Psoas muscle (tissue), 8 donors: ENCODE results near the gene TUBB4B. TPM values are rescaled to one million over a fixed set of nuclear protein-coding genes. Genes with fewer than 3 reads are reported as not detected.

ENCODE experiments used
- ATAC-seq, 4 donors: fragments of 200-7000 bp; cut with Tn5 transposase; one replicate each; pipeline ENCODE4 v1.9.1; 2020; ENCODE audit warnings: moderate library complexity in 3 of 4, mild to moderate bottlenecking in 2 of 4
- DNase-seq, 2 donors: peaks; one replicate each; pipeline ENCODE4 v3.0.0-alpha.2; 2020
- H3K27ac ChIP-seq: fragments of 200-600 bp; one replicate; pipeline ENCODE4 v1.8.0; 2022
- H3K27me3 ChIP-seq, 3 donors: fragments of 200-600 bp in 1 of 3; one replicate each; pipeline versions ENCODE4 v1.6.1 to v1.8.0; 2013 to 2022; ENCODE audit warnings: low read length in 2 of 3, mild to moderate bottlenecking in 2 of 3, moderate library complexity in 1 of 3; ENCODE audit not compliant: insufficient read depth in 3 of 3
- H3K36me3 ChIP-seq, 2 donors: fragments of 200-600 bp in 1 of 2; one replicate each; pipeline versions ENCODE4 v1.6.1 to v1.8.0; 2013 to 2022; ENCODE audit warnings: low read depth in 1 of 2, mild to moderate bottlenecking in 1 of 2, moderate library complexity in 1 of 2; ENCODE audit not compliant: insufficient read depth in 1 of 2
- H3K4me1 ChIP-seq: fragments of 200-600 bp; one replicate; pipeline ENCODE4 v1.8.0; 2022
- H3K4me3 ChIP-seq: fragments of 200-600 bp; one replicate; pipeline ENCODE4 v1.8.0; 2022; ENCODE audit warnings: mild to moderate bottlenecking
- H3K9me3 ChIP-seq: fragments of 200-600 bp; one replicate; pipeline ENCODE4 v1.8.0; 2022
- CTCF ChIP-seq: fragments of 200-600 bp; IDR thresholded peaks from one replicate; pipeline ENCODE4 v1.8.0; 2022; ENCODE audit warnings: antibody characterized with exemption
- WGBS, 3 donors: extraction: QIAGEN DNeasy Blood & Tissue Kit; methylation state at CpG; one replicate each; pipeline versions ENCODE4 v1.1.6 to v1.1.7; 2013; 5-methylcytosine and 5-hydroxymethylcytosine counted together
- intact Hi-C, 2 donors: fragments of 100-400 bp; cut with DNase I; formaldehyde crosslinking; loops; one replicate each; pipeline versions ENCODE4 v1.11.0 to v1.14.2; 2022
- polyA plus RNA-seq, 3 donors: library from polyadenylated mRNA; stranded (reverse); fragments of 200-250 nt; gene quantifications; one replicate each; pipeline ENCODE4 v1.2.3, GENCODE V29; 2013
- total RNA-seq, 4 donors: library from RNA; stranded (reverse); fragmentation: NEBNext Ultra II Directional in 2 of 4; extraction: Animal tissue kit (Norgen Biotek cat#: 25700) in 2 of 4; gene quantifications; one replicate each; pipeline versions ENCODE4 v1.2.1 to v1.2.4, GENCODE V29; 2021 to 2023
- donor health status: healthy with polysubstance abuse.
- donor health status: DM: no; HTN: no; CAD: no; lungs with moderate emphysema.
- donor health status: Bipolar disorder and iron deficiency.
- donor health status: healthy.
- donor health status: DM: yes; HTN: yes; CAD: no.
- donor health status: DM: no; HTN: no; CAD: no.
- donor health status: DM: no; HTN: no; CAD: no.
- donor health status: DM: yes; HTN: yes; CAD: no.

TUBB4B gene
- total and polyA plus RNA-seq, 7 donors = 111 to 838 (median 273) TPM

- WGBS, 3 donors = 63 to 66% (median 65%) methylated on average over 19 of the region's 19 CpGs
These were observed 42.8 kb upstream of the TUBB4B start for GRCh38 chr9:137198051-137198901.

GRCh38 chr9:137198902-137199283 lies 42.2 kb upstream of the TUBB4B start:
- Histone ChIP-seq H3K4me3 (peak overlapping the region; percentile 90), H3K9me3 (no peaks in the 10 kb centered on the region), H3K27ac (no peak overlapping the region), H3K27me3 (no peaks in the 10 kb centered on the region), H3K4me1 (peaks cover 62% of the 10 kb centered on the region), H3K36me3 (no peaks in the 10 kb centered on the region)
- no peak for TF ChIP-seq CTCF
- ATAC-seq (no peak), DNase-seq (no peak)
- intact Hi-C loops = no loop called here
- 70 to 77% (median 71%) methylated on average over 11 of the region's 11 CpGs for WGBS, 3 donors

More at GRCh38 chr9:137198051-137198901, 42.8 kb upstream of the TUBB4B start:
- Histone ChIP-seq H3K27ac (no peak overlapping the region), H3K4me3 (peak overlapping the region; percentile 90), H3K9me3 (no peaks in the 10 kb centered on the region), H3K36me3 (no peaks in the 10 kb centered on the region), H3K27me3 (no peaks in the 10 kb centered on the region), H3K4me1 (peaks cover 56% of the 10 kb centered on the region)
- DNase-seq (no peak), ATAC-seq (no peak)
- intact Hi-C loops = no loop called here
- no peak for TF ChIP-seq CTCF

- no peaks in the 10 kb centered on the region for H3K27me3 ChIP-seq
- H3K36me3 ChIP-seq = no peaks in the 10 kb centered on the region
- intact Hi-C loops = no loop called here
- H3K4me1 ChIP-seq = peaks cover 62% of the 10 kb centered on the region
- no peaks in the 10 kb centered on the region for H3K9me3 ChIP-seq
- no peak for TF ChIP-seq CTCF
- WGBS, 3 donors = 13 to 19% (median 13%) methylated on average over 37 to 51 of the region's 51 CpGs
- no peak for DNase-seq
- peak overlapping the region; percentile 90 for H3K4me3 ChIP-seq
- no peak for ATAC-seq
- H3K27ac ChIP-seq = peak overlapping the region; percentile 23
These were observed 41.5 kb upstream of the TUBB4B start for GRCh38 chr9:137199411-137200121.

GRCh38 chr9:137200311-137201204 lies 40.5 kb upstream of the TUBB4B start, which contains the start of gene TPRN:
TSS of gene TPRN (minus strand) at chr9:137200741. CDS start at chr9:137200711, 30 bp downstream.
- intact Hi-C loops = no loop called here
- WGBS, 3 donors = 0 to 1% (median 0%) methylated on average over 38 to 117 of the region's 118 CpGs
- no peak for TF ChIP-seq CTCF
- Histone ChIP-seq H3K36me3 (no peaks in the 10 kb centered on the region), H3K9me3 (no peaks in the 10 kb centered on the region), H3K27me3 (no peaks in the 10 kb centered on the region), H3K4me1 (peaks cover 62% of the 10 kb centered on the region), H3K27ac (peak within 1 kb of the TSS; percentile 86), H3K4me3 (peak within 1 kb of the TSS; percentile 90)
- DNase-seq (peak; percentile 100), ATAC-seq (peak; percentile 97 to 99 (median 98))
